H54 (cell line): ENCODE results near the gene ESR1.

Source experiments
- DNase-seq: peaks from one replicate; pipeline ENCODE4 v3.0.0; 2011; ENCODE audit warnings: low spot score, mixed read lengths; ENCODE audit not compliant: insufficient read length
- FAIRE-seq: peaks from 3 replicates; lab custom pipeline; 2011; peaks lifted over from hg19 to GRCh38; lab: Jason Lieb, UNC
- POLR2A ChIP-seq: IDR thresholded peaks from 2 replicates; pipeline ENCODE4 v1.6.1; 2011; ENCODE audit warnings: low read depth, mild to moderate bottlenecking, low read length

The ESR1 gene

GRCh38 chr6:151804585-151805285 is 2.7 kb upstream of the ESR1 start:
- no peak for DNase-seq
- TF ChIP-seq POLR2A: no peak
- FAIRE-seq: no peak

GRCh38 chr6:151805286-151805840 is 2.1 kb upstream of the ESR1 start:
- DNase-seq (no peak), FAIRE-seq (no peak)
- TF ChIP-seq POLR2A: no peak

- FAIRE-seq: no peak
- no peak for DNase-seq
- TF ChIP-seq POLR2A: no peak
Measured at GRCh38 chr6:151806757-151807512, 547 bp upstream of the ESR1 start.

- DNase-seq (no peak), FAIRE-seq (no peak)
- TF ChIP-seq POLR2A: no peak
Measured at GRCh38 chr6:151808371-151809241, 1.1 kb downstream of the ESR1 start.

GRCh38 chr6:151811081-151811480 is 3.6 kb downstream of the ESR1 start:
- no peak for DNase-seq
- no peak for FAIRE-seq
- TF ChIP-seq POLR2A: no peak

- no peak for TF ChIP-seq POLR2A
- DNase-seq: no peak
- FAIRE-seq: no peak
Measured at GRCh38 chr6:151813858-151814257, 6.4 kb downstream of the ESR1 start.

GRCh38 chr6:151814614-151815013 is 7.1 kb downstream of the ESR1 start:
- no peak for TF ChIP-seq POLR2A
- FAIRE-seq (no peak), DNase-seq (no peak)

- no peak for TF ChIP-seq POLR2A
- no peak for FAIRE-seq
- no peak for DNase-seq
Measured at GRCh38 chr6:151822252-151823111, 15.0 kb downstream of the ESR1 start.

GRCh38 chr6:151826517-151827142 is 19.1 kb downstream of the ESR1 start:
- DNase-seq: no peak
- no peak for FAIRE-seq
- no peak for TF ChIP-seq POLR2A

GRCh38 chr6:151832710-151833109 is 25.2 kb downstream of the ESR1 start:
- FAIRE-seq: no peak
- DNase-seq: no peak
- no peak for TF ChIP-seq POLR2A

- FAIRE-seq: no peak
- no peak for TF ChIP-seq POLR2A
- DNase-seq: no peak
Measured at GRCh38 chr6:151835396-151835795, 27.9 kb downstream of the ESR1 start.

- no peak for TF ChIP-seq POLR2A
- DNase-seq (no peak), FAIRE-seq (no peak)
Measured at GRCh38 chr6:151837223-151837622, 29.7 kb downstream of the ESR1 start.

- DNase-seq (no peak), FAIRE-seq (no peak)
- no peak for TF ChIP-seq POLR2A
Measured at GRCh38 chr6:151842816-151843215, 35.3 kb downstream of the ESR1 start.
